Limb (tissue), 2 donors: Measurements from ENCODE around the gene ALPK3.
A peak's percentile ranks its signal among the peaks of the same experiment; 100 is the strongest.

Experiments used
- DNase-seq, 2 donors: peaks; one replicate each; pipeline ENCODE4 v3.0.0-alpha.2; 2016; ENCODE audit errors: extremely low spot score in 2 of 2

Gene ALPK3, protein sequence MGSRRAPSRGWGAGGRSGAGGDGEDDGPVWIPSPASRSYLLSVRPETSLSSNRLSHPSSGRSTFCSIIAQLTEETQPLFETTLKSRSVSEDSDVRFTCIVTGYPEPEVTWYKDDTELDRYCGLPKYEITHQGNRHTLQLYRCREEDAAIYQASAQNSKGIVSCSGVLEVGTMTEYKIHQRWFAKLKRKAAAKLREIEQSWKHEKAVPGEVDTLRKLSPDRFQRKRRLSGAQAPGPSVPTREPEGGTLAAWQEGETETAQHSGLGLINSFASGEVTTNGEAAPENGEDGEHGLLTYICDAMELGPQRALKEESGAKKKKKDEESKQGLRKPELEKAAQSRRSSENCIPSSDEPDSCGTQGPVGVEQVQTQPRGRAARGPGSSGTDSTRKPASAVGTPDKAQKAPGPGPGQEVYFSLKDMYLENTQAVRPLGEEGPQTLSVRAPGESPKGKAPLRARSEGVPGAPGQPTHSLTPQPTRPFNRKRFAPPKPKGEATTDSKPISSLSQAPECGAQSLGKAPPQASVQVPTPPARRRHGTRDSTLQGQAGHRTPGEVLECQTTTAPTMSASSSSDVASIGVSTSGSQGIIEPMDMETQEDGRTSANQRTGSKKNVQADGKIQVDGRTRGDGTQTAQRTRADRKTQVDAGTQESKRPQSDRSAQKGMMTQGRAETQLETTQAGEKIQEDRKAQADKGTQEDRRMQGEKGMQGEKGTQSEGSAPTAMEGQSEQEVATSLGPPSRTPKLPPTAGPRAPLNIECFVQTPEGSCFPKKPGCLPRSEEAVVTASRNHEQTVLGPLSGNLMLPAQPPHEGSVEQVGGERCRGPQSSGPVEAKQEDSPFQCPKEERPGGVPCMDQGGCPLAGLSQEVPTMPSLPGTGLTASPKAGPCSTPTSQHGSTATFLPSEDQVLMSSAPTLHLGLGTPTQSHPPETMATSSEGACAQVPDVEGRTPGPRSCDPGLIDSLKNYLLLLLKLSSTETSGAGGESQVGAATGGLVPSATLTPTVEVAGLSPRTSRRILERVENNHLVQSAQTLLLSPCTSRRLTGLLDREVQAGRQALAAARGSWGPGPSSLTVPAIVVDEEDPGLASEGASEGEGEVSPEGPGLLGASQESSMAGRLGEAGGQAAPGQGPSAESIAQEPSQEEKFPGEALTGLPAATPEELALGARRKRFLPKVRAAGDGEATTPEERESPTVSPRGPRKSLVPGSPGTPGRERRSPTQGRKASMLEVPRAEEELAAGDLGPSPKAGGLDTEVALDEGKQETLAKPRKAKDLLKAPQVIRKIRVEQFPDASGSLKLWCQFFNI (N-terminal part only)

GRCh38 chr15:84816694-84817465, at the start of gene ALPK3:
Gene ALPK3 (plus strand): TSS chr15:84817356. CDS start chr15:84817453, 97 bp downstream.
- peak; percentile 49 to 75 for DNase-seq

- no peak for DNase-seq
These were observed 45.1 kb upstream of the ALPK3 start for GRCh38 chr15:84772031-84772430.

- no peak for DNase-seq
These were observed 44.7 kb upstream of the ALPK3 start for GRCh38 chr15:84772467-84772866.

DNA sequence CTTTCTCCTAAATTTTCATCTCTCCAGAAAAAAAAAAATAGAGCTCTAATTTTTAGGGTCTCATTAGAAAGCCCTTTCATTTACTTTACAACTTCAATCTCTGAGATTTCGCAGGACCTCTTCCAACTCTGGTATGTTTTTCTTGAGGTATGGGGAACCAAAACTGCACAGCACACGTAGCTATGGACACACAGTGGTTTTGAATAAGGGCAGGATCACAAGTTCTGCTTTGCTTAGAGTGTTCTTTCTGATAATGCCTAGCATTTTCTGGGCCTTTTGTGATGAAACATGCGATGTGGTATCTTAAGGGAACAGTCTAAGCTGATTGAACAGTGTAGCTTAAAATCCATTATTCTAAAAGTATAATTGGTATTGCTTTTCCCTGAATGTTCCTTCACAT, 43.4 kb upstream of the ALPK3 start:
- DNase-seq: no peak

- no peak for DNase-seq
These were observed 41.2 kb upstream of the ALPK3 start for GRCh38 chr15:84775867-84776449.

DNA sequence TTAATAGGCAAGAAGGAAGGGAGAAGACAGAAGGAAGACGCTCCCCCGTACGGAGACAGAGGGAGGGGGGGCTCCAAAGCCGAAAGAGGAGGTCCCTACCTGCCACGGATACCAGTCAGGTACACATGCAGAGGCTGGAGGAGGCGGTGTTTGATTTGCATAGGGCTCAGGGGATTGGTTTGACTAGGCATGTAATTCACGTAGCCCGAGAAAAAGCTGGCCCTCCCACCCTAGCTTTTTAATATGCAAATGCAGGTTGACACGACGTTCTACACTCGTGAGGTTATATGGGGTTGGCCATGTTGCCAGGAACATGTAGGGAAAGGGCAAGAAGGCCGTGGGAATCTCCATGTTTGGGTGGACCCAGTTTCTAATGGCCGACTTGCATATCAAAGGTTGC, 39.0 kb upstream of the ALPK3 start:
- no peak for DNase-seq

GRCh38 chr15:84780492-84780891, 36.7 kb upstream of the ALPK3 start:
- no peak for DNase-seq

DNA sequence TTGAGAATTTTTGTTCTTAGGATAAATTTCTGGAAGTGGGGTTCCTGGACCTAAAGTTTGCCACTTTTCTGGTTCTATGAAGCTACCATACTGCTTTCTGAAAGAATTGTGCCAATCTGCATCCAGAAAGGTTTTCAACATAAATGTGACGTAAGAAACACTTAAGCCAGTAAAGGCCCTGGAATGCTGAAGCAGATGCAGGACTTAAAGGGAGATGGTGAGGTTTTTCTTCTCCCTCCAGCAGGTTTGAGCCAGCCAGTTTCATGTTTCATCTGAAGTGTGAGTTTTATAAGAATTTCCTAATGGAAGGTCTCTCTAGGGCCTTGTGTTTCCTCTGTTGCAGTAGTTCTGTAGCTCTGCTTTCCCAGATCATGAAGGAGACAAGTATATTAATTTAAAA, 35.7 kb upstream of the ALPK3 start:
- no peak for DNase-seq

DNA sequence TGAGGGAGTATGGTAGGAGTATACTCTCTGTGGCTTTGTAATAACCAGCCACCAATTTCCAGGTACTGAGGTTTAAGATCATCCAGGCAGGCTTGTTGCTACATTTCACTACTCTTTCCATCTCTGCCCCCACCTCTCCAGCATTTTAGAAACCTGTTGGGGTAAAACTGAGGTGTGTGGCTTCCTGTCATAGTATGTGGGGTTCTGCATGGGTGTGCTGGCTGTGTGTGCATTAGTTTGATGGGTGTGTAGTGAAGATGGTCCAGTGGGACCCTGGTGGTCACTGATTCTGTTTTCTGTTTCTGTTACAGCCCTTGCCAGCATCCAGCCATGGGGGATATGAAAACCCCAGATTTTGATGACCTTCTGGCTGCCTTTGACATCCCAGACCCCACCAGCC, 34.8 kb upstream of the ALPK3 start:
- DNase-seq: no peak

DNA sequence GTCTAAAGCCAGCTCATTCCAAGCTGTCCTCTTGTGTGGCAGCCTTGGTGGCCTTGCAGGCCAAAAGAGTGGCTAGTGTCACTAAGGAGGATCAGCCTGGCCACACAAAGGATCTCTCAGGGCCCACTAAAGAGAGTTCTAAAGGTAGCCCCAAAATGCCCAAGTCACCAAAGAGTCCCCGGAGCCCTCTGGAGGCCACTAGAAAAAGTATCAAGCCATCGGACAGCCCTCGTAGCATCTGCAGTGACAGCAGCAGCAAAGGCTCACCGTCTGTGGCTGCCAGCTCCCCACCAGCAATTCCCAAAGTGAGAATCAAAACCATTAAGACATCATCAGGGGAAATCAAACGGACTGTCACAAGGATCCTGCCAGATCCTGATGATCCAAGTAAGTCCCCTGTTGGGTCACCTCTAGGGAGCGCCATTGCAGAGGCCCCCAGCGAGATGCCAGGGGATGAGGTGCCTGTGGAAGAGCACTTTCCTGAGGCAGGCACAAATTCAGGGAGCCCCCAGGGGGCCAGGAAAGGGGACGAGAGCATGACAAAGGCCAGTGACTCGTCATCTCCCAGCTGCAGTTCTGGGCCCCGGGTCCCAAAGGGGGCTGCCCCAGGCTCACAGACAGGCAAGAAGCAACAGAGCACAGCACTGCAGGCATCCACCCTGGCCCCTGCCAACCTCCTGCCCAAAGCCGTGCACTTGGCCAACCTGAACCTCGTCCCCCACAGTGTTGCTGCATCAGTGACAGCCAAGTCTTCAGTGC, 33.5 kb upstream of the ALPK3 start:
- DNase-seq: no peak

DNA sequence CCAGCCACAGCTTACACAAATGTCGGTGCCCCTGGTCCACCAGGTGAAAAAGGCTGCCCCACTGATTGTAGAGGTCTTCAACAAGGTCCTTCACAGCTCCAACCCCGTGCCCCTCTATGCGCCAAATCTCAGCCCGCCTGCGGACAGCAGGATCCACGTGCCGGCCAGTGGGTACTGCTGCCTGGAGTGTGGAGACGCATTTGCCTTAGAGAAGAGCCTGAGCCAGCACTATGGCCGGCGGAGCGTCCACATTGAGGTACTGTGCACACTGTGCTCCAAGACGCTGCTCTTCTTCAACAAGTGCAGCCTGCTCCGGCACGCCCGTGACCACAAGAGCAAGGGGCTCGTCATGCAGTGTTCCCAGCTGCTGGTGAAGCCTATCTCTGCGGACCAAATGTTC, 32.9 kb upstream of the ALPK3 start:
- no peak for DNase-seq

DNA sequence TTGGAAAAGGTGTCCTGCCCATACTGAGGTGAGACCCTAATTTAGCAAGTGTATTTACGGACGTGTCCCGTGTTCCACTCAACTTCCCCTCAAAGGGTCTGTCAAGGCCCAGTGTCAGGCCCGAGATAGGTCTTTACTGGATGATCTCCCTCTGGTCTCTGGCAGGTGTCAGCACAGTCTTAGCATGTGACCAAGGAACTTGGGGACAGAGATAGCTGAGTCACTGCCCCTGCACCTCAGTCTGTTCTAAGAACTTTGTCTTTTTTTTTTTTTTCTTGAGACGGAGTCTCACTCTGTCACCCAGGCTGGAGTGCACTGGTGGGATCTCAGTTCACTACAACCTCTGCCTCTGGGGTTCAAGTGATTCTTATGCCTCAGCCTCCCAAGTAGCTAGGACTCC, 32.1 kb upstream of the ALPK3 start:
- no peak for DNase-seq

- DNase-seq: no peak
These were observed 28.7 kb upstream of the ALPK3 start for GRCh38 chr15:84788500-84788899.

- no peak for DNase-seq
These were observed 27.4 kb upstream of the ALPK3 start for GRCh38 chr15:84789762-84790161.

DNA sequence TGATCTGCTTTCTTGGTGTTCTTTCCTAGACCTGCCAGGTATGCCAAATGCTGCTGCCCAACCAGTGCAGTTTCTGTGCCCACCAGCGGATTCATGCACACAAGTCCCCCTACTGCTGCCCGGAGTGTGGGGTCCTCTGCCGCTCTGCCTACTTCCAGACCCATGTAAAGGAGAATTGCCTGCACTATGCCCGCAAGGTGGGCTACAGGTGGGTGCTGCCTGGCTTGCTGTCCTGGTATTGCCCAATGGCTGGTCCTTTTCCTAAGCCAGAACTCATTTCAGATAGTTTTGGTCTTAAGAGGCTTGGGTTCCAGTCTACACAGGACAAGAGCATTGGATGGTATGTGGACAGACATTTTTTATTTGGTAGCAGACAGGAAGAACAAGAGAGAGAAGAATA, 26.5 kb upstream of the ALPK3 start:
- DNase-seq: no peak

DNA sequence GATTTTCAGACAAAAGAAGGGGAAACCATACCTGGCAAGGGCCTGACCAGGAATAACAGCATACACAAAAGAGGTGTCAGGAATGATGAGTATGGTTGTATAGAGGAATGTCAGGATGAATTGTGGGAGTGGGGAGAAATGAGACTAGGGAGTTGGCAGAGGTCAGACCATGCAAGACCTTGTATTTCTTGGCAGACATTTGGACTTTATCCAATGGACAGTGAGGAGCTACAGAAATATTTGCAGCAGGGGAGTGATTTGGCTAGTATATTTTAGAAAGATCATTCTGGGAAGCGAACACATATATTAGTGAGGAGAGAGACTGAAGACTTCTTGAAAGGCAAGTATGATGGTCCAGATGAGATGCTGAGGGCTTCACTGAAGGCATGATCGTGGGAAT, 25.4 kb upstream of the ALPK3 start:
- no peak for DNase-seq

DNA sequence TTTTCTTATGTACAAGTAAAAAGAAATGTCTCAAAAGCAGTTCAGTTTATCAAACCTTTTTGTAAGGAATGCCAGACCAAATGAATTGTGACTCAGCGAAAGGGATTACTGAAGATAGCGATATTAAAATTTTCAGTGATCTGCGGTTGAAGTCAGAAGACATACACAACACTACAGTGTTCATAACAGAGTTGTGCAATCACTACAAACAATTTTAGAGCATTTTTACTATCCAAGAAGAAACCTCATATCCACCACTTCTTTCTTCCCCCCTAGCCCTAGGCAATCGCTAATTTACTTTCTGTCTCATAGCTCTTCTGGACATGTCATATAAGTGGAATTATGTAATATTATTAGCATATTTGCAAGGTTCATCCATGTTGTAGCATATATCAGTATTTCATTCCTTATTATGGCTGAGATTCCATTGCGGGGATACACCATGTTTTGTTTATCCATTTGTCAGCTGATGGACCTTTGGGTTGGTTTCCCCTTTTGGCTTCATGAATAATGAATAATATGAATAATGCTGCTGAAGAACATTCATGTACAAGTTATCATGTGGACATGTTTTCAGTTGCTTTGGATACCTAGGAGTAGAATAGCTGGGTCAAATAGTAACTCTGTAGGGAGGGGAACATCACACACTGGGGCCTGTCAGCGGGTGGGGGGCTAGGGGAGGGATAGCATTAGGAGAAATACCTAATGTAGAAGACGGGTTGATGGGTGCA, 23.6 kb upstream of the ALPK3 start:
- no peak for DNase-seq

DNA sequence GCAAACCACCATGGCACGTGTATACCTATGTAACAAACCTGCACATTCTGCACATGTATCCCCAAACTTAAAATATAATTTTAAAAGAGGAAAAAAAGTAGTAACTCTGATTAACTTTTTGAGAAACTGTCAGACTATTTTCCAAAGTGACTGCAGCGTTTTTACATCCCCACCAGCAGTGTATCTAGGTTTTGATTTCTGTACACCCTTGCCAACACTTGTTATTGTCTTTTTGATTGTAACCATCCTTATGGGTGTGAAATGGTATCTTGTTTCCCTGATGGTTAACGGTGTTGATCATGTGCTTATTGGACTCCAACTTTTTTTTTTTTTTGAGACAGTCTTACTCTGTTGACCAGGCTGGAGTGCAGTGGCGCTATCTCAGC, 23.0 kb upstream of the ALPK3 start:
- DNase-seq: no peak

DNA sequence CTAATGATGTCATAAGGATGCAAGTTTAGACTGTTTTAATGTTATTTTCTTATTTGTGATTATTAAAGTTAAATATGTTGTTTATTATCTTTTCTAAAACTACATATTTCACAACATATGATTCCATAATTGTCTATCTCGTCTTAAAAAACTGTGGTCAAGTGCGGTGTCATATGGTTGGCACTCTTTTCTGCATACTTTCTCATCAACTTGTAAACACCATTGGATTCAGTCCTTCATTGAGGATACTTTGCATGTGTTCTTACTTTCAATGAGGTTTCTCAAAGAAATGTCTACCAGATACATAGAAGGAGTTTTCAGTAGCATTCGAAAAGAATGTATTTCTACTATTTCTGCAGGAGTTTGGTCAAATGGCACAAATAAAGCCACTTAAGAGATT, 22.0 kb upstream of the ALPK3 start:
- no peak for DNase-seq
